ENCODE measurements around the gene INSR.

Gene INSR

GRCh38 chr19:7078008-7078407, 216.2 kb downstream of the INSR start:
- DNase-seq, result no peak

- DNase-seq, result peak; percentile 19
These were observed 218.1 kb downstream of the INSR start for GRCh38 chr19:7076151-7076550.

DNA sequence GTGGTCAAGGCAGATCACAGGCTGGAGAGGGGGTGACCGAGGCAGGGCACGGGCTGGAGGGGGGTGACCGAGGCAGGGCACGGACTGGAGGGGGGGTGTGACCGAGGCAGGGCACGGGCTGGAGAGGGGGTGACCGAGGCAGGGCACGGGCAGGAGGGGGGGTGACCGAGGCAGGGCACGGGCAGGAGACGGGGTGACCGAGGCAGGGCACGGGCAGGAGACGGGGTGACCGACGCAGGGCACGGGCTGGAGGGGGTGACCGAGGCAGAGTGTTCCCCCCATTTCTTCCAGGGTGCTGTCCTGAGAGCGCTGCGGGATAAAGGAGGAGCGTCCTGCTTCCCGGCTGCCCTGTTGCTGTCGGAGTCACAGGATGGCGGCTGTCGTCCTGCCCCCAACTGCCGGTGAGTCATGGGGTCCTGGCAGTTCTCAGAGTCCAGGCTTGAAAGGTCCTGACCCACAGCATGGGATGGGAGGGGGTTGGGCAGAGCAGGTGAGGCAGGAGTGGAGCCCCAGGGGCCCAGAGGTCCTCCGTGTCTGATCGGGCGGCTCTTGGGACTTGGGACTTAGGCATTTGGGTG, 219.4 kb downstream of the INSR start:
- peak; percentile 38 for DNase-seq

DNA sequence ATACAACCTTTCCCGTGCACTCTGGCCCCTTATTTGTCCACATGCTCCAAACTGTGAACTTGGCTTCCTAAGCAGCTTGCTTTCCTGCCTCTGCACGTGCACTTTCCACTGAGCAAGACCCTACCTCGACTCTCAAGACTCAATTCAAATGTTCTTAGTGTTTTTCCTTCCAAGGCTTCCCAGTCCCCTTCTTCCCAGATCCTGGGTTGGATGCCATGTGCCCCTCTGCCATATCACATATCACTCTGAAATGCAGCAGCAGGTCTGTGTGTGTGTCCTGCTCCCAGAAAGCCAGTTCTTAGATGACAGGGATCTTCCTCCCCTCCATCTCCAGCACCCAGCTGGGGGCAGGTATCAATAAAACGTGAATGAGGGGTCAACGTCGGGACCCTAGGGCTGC, 221.7 kb downstream of the INSR start:
- DNase-seq, result peak; percentile 25

- no peak for DNase-seq
These were observed 224.3 kb downstream of the INSR start for GRCh38 chr19:7069904-7070226.

- peak; percentile 99 for DNase-seq
These were observed 224.9 kb downstream of the INSR start, which contains the start of gene ZNF557 for GRCh38 chr19:7069042-7069903. ZNF557 (plus strand) TSS chr19:7069703; CDS start chr19:7075075, 5,372 bp downstream.

DNA sequence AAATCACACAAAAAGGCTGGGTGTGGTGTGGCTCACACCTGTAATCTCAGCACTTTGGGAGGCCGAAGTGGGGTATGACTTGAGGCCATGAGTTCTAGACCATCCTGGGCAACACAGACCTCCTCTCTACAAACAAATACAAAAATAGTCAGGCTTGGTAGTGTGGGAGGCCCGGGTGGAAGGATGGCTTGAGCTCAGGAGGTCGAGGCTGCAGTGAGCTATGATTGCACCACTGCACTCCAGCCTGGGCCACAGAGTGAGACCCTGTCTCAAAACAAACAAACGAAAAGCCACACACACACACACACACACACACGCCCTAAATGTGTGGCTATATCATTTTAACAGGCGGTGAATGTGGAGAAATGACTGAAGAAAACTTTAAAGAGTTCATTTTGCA, 225.6 kb downstream of the INSR start:
- DNase-seq, result peak; percentile 10

DNA sequence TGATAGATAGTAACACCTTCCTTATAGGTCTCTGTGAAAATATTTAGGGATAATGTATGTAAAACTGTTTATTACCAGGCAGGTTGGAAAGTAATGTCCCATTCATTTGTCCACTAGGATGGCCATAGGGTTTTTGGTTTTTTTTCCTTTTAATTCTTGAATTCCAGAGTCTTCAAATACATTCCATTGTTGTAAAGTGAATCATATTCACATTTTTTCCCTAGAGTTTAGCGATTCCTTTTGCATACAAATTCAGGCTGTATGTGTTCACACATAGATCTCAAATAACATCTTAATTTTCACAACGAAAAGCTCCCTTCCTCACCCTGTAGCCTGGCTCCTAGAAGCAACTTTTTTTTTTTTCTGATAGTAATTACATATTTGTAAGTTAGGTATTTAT, 226.5 kb downstream of the INSR start:
- no peak for DNase-seq

- DNase-seq, result peak; percentile 57
These were observed 227.1 kb downstream of the INSR start for GRCh38 chr19:7067122-7067521.

- peak; percentile 29 for DNase-seq
These were observed 230.3 kb downstream of the INSR start for GRCh38 chr19:7063764-7064418.

DNA sequence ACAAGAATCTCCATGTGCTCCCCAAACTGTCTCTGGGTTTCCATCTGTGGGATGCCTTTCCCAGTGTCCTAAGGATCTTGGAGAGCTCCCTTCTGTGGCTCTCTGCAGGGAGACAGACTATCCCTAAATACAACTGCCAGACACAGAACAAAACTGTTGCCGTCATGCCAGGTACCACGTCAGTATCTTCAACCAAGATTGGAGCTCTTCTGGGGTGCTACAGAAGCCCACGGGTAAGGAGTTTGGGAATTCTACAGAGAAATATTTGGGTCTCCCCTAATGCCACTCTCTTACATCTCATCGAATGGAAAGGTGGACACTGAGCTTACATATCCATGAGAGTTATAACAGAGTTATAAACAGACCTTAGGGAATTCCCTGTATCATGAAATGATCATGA, 230.9 kb downstream of the INSR start:
- DNase-seq, result peak; percentile 4

Measured in islet precursor cell (in vitro differentiated cells).